ENCODE results near the gene GNPDA2.

GNPDA2 gene

DNA sequence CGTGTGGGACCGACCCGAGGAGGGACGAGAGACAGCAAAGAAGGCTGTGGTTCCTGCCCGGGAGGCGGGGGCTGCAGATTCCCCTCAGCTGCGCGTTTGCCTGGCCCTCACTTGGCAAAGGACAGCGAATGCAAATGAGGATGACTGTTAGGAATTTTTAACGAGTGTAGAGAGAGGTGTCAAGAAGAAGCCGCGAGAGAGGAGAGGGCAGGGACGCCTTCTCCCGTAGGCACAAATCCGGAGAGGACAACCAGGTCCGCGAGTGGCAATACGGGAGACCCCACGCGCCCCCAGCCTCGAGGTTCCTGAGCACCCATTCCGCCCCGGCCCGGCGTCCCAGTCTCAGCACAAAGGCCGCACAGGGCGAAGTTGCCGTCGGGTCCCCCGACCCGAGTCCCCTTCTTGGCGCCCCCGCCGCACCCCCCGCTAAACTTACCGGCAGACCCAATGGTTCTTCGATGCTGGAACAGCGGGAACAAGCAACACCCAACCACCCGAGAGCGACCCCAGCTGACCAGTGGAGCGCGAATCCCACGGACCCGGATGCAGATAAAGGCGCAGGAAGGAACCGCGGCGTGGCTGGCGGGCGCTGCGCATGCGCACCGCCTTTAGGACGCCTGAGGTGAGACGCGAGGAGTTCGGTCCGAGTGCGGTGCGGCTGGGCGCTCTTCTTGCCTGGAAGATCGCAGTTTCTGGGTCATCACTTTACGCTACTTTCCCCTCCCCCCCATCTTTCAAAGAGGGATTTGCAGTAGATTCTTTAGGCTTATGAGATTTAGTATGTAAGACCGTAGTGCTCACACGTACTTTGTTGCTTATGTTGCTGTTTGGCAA is at the start of gene GNPDA2:
GNPDA2 (minus strand) TSS at position 519 of the 834 bp plus-strand sequence. CDS start 4,349 bp downstream, outside the sequence.
- H3K9me3 ChIP-seq (ENCODE audit: control insufficient read depth, low read length): no peaks in the 10 kb centered on the region

GRCh38 chr4:44772340-44772739 is 46.0 kb upstream of the GNPDA2 start:
- no peak for DNase-seq (ENCODE audit: low read depth)
- no peaks in the 10 kb centered on the region for H3K36me3 ChIP-seq (ENCODE audit: control insufficient read depth, insufficient read depth, low read length, severe bottlenecking)
- peak overlapping the region; percentile 5 for H3K4me3 ChIP-seq (ENCODE audit: low read length)
- H3K4me1 ChIP-seq (ENCODE audit: control insufficient read depth, insufficient read depth, low read length): peaks cover 21% of the 10 kb centered on the region
- H3K9me3 ChIP-seq (ENCODE audit: control insufficient read depth, low read length): peaks cover 18% of the 10 kb centered on the region
- no peaks in the 10 kb centered on the region for H3K27me3 ChIP-seq (replicated peaks; ENCODE audit: control insufficient read depth, insufficient read depth, low read length)
- no peak overlapping the region for H3K9ac ChIP-seq (ENCODE audit: low read length)

More for the DNA sequence above, at the start of gene GNPDA2:
- H3K36me3 ChIP-seq (ENCODE audit: control insufficient read depth, insufficient read depth, low read length, severe bottlenecking): no peaks in the 10 kb centered on the region
- H3K4me1 ChIP-seq (ENCODE audit: control insufficient read depth, insufficient read depth, low read length): peaks cover 25% of the 10 kb centered on the region
- peak; percentile 96 for DNase-seq (ENCODE audit: low read depth)
- H3K4me3 ChIP-seq (ENCODE audit: low read length): peak within 1 kb of the TSS; percentile 87
- peak within 1 kb of the TSS; percentile 92 for H3K9ac ChIP-seq (ENCODE audit: low read length)
- no peaks in the 10 kb centered on the region for H3K27me3 ChIP-seq (replicated peaks; ENCODE audit: control insufficient read depth, insufficient read depth, low read length)

- DNase-seq (ENCODE audit: low read depth): no peak
Observed at GRCh38 chr4:44771789-44772188, 45.4 kb upstream of the GNPDA2 start.

GRCh38 chr4:44766453-44766852 is 40.1 kb upstream of the GNPDA2 start:
- DNase-seq (ENCODE audit: low read depth): no peak
- Histone ChIP-seq H3K9ac (ENCODE audit: low read length) (no peak overlapping the region), H3K27me3 (replicated peaks; ENCODE audit: control insufficient read depth, insufficient read depth, low read length) (no peaks in the 10 kb centered on the region), H3K4me3 (ENCODE audit: low read length) (no peak overlapping the region), H3K36me3 (ENCODE audit: control insufficient read depth, insufficient read depth, low read length, severe bottlenecking) (no peaks in the 10 kb centered on the region), H3K9me3 (ENCODE audit: control insufficient read depth, low read length) (no peaks in the 10 kb centered on the region), H3K4me1 (ENCODE audit: control insufficient read depth, insufficient read depth, low read length) (peaks cover 7% of the 10 kb centered on the region)

More at GRCh38 chr4:44771789-44772188, 45.4 kb upstream of the GNPDA2 start:
- H3K4me3 ChIP-seq (ENCODE audit: low read length): peak overlapping the region; percentile 5
- no peaks in the 10 kb centered on the region for H3K27me3 ChIP-seq (replicated peaks; ENCODE audit: control insufficient read depth, insufficient read depth, low read length)
- H3K9me3 ChIP-seq (ENCODE audit: control insufficient read depth, low read length): peaks cover 18% of the 10 kb centered on the region
- peaks cover 18% of the 10 kb centered on the region for H3K4me1 ChIP-seq (ENCODE audit: control insufficient read depth, insufficient read depth, low read length)
- H3K36me3 ChIP-seq (ENCODE audit: control insufficient read depth, insufficient read depth, low read length, severe bottlenecking): no peaks in the 10 kb centered on the region
- no peak overlapping the region for H3K9ac ChIP-seq (ENCODE audit: low read length)

- DNase-seq (ENCODE audit: low read depth): no peak
- Histone ChIP-seq H3K36me3 (ENCODE audit: control insufficient read depth, insufficient read depth, low read length, severe bottlenecking) (no peaks in the 10 kb centered on the region), H3K9me3 (ENCODE audit: control insufficient read depth, low read length) (no peaks in the 10 kb centered on the region), H3K4me1 (ENCODE audit: control insufficient read depth, insufficient read depth, low read length) (peaks cover 18% of the 10 kb centered on the region), H3K27me3 (replicated peaks; ENCODE audit: control insufficient read depth, insufficient read depth, low read length) (no peaks in the 10 kb centered on the region), H3K9ac (ENCODE audit: low read length) (no peak overlapping the region), H3K4me3 (ENCODE audit: low read length) (no peak overlapping the region)
Observed at GRCh38 chr4:44765116-44765515, 38.8 kb upstream of the GNPDA2 start.

DNA sequence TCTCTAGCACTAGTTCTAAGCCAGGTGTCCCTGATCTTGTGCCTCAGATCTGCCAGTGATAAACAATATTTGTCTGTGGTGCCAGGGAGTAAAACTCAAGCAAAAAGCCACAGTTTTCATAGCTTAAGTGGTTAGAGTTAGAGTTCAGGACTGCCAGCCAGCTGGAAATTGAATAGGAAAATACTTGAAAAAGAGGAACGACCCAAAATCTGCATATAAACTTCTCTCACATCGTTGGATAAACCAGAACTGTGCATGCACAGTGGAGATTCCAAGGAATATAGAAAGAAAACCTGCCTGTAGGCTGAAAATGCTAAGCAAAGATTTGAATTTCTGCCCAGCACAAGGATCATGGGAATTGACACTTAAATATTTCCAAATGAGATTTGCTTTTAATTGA is 35.0 kb upstream of the GNPDA2 start:
- H3K27me3 ChIP-seq (replicated peaks; ENCODE audit: control insufficient read depth, insufficient read depth, low read length): no peaks in the 10 kb centered on the region
- DNase-seq (ENCODE audit: low read depth): no peak
- H3K9ac ChIP-seq (ENCODE audit: low read length): no peak overlapping the region
- H3K9me3 ChIP-seq (ENCODE audit: control insufficient read depth, low read length): no peaks in the 10 kb centered on the region
- H3K4me3 ChIP-seq (ENCODE audit: low read length): no peak overlapping the region
- no peaks in the 10 kb centered on the region for H3K36me3 ChIP-seq (ENCODE audit: control insufficient read depth, insufficient read depth, low read length, severe bottlenecking)
- H3K4me1 ChIP-seq (ENCODE audit: control insufficient read depth, insufficient read depth, low read length): peaks cover 22% of the 10 kb centered on the region

DNA sequence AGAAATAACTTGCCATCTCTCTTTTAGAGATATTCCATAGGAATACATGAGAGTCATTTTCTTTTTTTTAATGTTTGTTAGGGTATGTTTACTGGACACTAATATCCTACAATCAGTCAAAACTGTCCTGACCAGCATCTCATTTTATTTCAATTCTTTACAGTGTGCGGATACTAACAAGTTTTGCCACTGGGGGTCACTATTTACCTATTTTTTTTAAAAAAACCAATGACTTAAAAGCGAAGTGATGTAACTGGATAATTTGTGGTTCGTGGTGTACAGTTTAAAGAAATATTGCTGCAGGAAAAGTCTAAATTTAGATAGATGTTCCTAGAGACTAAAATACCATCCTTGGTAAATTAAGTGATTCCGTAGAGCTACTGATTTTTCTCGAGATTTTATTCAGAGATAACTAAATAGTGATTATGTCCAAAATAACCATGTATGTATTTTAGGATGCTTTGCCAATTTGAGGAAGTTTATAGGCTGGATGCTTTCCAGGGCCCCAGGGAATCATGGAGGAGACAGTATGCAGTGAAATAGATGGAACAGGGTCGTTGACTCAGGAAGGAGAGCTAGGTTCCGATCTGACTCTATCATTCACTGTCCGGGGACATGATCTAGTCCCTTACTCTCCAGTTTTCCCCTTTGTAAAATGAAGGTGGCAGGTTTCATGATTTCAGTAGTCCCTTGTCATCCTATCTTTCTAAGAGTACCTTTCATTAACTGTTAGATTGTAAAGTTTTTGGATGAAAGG is 34.0 kb upstream of the GNPDA2 start:
- peak overlapping the region; percentile 29 for H3K4me3 ChIP-seq (ENCODE audit: low read length)
- peak; percentile 72 for DNase-seq (ENCODE audit: low read depth)
- no peaks in the 10 kb centered on the region for H3K36me3 ChIP-seq (ENCODE audit: control insufficient read depth, insufficient read depth, low read length, severe bottlenecking)
- no peaks in the 10 kb centered on the region for H3K27me3 ChIP-seq (replicated peaks; ENCODE audit: control insufficient read depth, insufficient read depth, low read length)
- H3K9me3 ChIP-seq (ENCODE audit: control insufficient read depth, low read length): no peaks in the 10 kb centered on the region
- H3K9ac ChIP-seq (ENCODE audit: low read length): peak overlapping the region; percentile 11
- H3K4me1 ChIP-seq (ENCODE audit: control insufficient read depth, insufficient read depth, low read length): peaks cover 24% of the 10 kb centered on the region

DNA sequence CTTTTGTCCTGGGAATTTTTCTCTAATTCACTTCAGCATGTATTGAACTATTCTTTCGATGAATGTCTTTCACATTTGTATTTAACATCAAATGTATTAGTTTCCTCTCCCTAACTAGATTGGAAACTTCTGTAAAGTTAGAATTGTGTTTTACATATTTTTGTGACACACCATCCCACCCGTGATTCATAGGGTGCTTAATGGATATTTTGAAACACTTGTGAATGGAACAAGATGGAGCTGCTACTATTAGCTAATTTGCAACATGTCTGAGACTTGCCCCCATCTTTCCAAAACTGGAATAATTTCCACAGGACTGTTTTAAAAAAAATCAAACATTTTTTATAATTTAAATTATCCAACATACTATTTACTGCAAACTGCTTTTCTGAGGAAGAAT is 30.2 kb upstream of the GNPDA2 start:
- H3K9ac ChIP-seq (ENCODE audit: low read length): no peak overlapping the region
- H3K4me1 ChIP-seq (ENCODE audit: control insufficient read depth, insufficient read depth, low read length): peaks cover 23% of the 10 kb centered on the region
- no peak overlapping the region for H3K4me3 ChIP-seq (ENCODE audit: low read length)
- no peaks in the 10 kb centered on the region for H3K27me3 ChIP-seq (replicated peaks; ENCODE audit: control insufficient read depth, insufficient read depth, low read length)
- DNase-seq (ENCODE audit: low read depth): no peak
- no peaks in the 10 kb centered on the region for H3K9me3 ChIP-seq (ENCODE audit: control insufficient read depth, low read length)
- no peaks in the 10 kb centered on the region for H3K36me3 ChIP-seq (ENCODE audit: control insufficient read depth, insufficient read depth, low read length, severe bottlenecking)

GRCh38 chr4:44740201-44740600 is 13.8 kb upstream of the GNPDA2 start:
- Histone ChIP-seq H3K9me3 (ENCODE audit: control insufficient read depth, low read length) (no peaks in the 10 kb centered on the region), H3K4me1 (ENCODE audit: control insufficient read depth, insufficient read depth, low read length) (no peaks in the 10 kb centered on the region), H3K36me3 (ENCODE audit: control insufficient read depth, insufficient read depth, low read length, severe bottlenecking) (no peaks in the 10 kb centered on the region), H3K9ac (ENCODE audit: low read length) (no peak overlapping the region), H3K4me3 (ENCODE audit: low read length) (no peak overlapping the region), H3K27me3 (replicated peaks; ENCODE audit: control insufficient read depth, insufficient read depth, low read length) (no peaks in the 10 kb centered on the region)
- DNase-seq (ENCODE audit: low read depth): no peak

- Histone ChIP-seq H3K27me3 (replicated peaks; ENCODE audit: control insufficient read depth, insufficient read depth, low read length) (no peaks in the 10 kb centered on the region), H3K36me3 (ENCODE audit: control insufficient read depth, insufficient read depth, low read length, severe bottlenecking) (no peaks in the 10 kb centered on the region), H3K9ac (ENCODE audit: low read length) (no peak overlapping the region), H3K9me3 (ENCODE audit: control insufficient read depth, low read length) (no peaks in the 10 kb centered on the region), H3K4me3 (ENCODE audit: low read length) (no peak overlapping the region), H3K4me1 (ENCODE audit: control insufficient read depth, insufficient read depth, low read length) (no peaks in the 10 kb centered on the region)
- DNase-seq (ENCODE audit: low read depth): no peak
Observed at GRCh38 chr4:44738615-44739014, 12.3 kb upstream of the GNPDA2 start.

DNA sequence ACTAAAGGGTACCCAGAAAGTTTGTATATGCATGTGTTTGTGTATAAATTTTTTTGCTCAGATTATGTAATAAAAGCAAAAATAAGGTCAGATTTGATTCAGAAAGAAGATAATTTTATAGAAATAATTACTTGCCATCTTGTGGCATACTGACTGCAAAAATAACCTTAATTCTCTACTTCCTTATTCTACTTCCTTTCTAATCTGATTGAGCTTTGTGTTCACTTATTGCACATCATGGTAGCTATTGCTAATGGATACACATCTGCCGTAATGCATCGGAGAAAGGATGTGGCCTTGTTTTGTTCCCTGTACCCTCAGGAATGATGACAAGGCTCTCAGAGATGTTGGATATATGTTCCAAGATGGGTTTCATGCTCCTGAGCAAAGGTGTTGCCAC is 10.5 kb upstream of the GNPDA2 start:
- no peaks in the 10 kb centered on the region for H3K27me3 ChIP-seq (replicated peaks; ENCODE audit: control insufficient read depth, insufficient read depth, low read length)
- no peak overlapping the region for H3K9ac ChIP-seq (ENCODE audit: low read length)
- no peak for DNase-seq (ENCODE audit: low read depth)
- H3K4me1 ChIP-seq (ENCODE audit: control insufficient read depth, insufficient read depth, low read length): no peaks in the 10 kb centered on the region
- H3K4me3 ChIP-seq (ENCODE audit: low read length): no peak overlapping the region
- H3K9me3 ChIP-seq (ENCODE audit: control insufficient read depth, low read length): no peaks in the 10 kb centered on the region
- H3K36me3 ChIP-seq (ENCODE audit: control insufficient read depth, insufficient read depth, low read length, severe bottlenecking): no peaks in the 10 kb centered on the region
